ENCODE data around the gene NOS1AP. TPM values are rescaled to one million over a fixed set of nuclear protein-coding genes. Genes with fewer than 3 reads are reported as not detected.
A peak's percentile ranks its signal among the peaks of the same experiment; 100 is the strongest.

The NOS1AP gene
- total and polyA plus RNA-seq, 8 donors, result 0.25 to 13.8 (median 6.2) TPM

DNA sequence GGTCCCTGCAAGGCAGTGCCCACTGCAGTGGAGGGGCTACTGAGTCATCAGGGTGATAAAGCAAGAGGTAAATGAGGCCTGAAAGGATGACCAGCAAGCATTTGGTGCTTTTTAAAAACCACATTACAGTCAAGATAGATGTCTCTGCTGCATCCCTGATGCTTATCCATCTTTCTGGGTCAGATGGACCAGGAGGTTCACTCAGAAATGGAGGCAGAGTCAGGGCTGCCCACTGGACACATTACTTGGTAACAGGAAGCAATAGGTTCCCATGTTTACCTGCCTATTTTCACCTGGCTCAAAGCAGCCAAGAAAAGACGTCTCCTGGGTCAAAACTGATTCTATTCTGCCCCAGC is 303.6 kb downstream of the NOS1AP start:
- Histone ChIP-seq H3K4me1 (peaks cover 0 to 12% (median 8%) of the 10 kb centered on the region in 4 donors), H3K9me3 (no peaks in the 10 kb centered on the region), H3K36me3 (peaks cover 4 to 24% (median 12%) of the 10 kb centered on the region in 4 donors), H3K27ac (no peak overlapping the region), H3K4me3 (no peak overlapping the region), H3K27me3 (no peaks in the 10 kb centered on the region)
- 33 to 67% (median 55%) methylated on average over 1 of the region's 1 CpG for WGBS, 5 donors
- DNase-seq, result no peak
- intact Hi-C loops (cut with DNase I; ENCODE audit: low total_unique reads), result no loop called here
- TF ChIP-seq POLR2AphosphoS5 (IDR thresholded peaks at IDR 0.05), result no peak
- no peak for TF ChIP-seq EP300 (IDR thresholded peaks at IDR 0.05)
- TF ChIP-seq POLR2A (IDR thresholded peaks at IDR 0.05), result no peak
- TF ChIP-seq, protein P1, sequence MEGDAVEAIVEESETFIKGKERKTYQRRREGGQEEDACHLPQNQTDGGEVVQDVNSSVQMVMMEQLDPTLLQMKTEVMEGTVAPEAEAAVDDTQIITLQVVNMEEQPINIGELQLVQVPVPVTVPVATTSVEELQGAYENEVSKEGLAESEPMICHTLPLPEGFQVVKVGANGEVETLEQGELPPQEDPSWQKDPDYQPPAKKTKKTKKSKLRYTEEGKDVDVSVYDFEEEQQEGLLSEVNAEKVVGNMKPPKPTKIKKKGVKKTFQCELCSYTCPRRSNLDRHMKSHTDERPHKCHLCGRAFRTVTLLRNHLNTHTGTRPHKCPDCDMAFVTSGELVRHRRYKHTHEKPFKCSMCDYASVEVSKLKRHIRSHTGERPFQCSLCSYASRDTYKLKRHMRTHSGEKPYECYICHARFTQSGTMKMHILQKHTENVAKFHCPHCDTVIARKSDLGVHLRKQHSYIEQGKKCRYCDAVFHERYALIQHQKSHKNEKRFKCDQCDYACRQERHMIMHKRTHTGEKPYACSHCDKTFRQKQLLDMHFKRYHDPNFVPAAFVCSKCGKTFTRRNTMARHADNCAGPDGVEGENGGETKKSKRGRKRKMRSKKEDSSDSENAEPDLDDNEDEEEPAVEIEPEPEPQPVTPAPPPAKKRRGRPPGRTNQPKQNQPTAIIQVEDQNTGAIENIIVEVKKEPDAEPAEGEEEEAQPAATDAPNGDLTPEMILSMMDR (IDR thresholded peaks at IDR 0.05), result no peak

DNA sequence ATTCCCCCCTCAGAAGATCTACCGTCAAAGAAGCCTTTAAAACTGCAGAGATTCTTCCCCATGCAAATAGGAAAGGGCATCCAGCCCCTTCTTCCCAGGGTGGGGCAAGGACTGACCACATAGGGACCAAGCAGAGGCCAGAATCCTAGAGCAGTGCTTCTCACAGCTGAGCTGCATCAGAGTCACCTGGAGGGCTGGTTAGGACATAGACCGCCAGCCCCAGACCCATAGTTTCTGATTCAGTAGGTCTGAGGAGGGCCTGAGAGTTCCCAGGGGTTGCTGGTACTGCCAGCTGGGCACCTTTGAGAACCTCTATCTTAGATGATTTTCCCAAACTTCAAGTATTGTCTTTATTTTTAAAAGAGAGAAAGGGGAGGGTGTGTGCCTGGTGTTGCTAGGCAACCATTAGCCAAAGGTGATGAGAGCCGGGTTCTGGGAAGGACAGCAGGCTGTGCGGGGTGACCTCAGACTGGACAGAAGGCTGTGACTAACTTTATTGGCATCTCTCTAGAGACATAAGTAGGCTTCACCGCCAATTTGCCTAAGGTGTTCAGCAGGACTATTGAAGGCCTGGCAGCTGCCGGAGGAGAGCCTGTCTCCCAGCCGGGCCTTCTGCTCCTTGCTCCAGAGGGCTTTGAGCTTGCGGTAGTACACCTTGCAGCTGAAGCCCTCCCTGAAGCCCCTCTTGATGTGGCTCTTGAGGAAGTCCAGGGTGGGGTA is 304.2 kb downstream of the NOS1AP start:
- TF ChIP-seq, protein P1 (IDR thresholded peaks at IDR 0.05), result no peak
- no peak for TF ChIP-seq POLR2AphosphoS5 (IDR thresholded peaks at IDR 0.05)
- no peak for TF ChIP-seq POLR2A (IDR thresholded peaks at IDR 0.05)
- TF ChIP-seq EP300 (IDR thresholded peaks at IDR 0.05), result no peak
- DNase-seq, result no peak
- peaks cover 3 to 19% (median 10%) of the 10 kb centered on the region in 4 donors for H3K36me3 ChIP-seq
- 90 to 94% (median 94%) methylated on average over 8 of the region's 8 CpGs for WGBS, 5 donors
- H3K27me3 ChIP-seq, result no peaks in the 10 kb centered on the region
- no peaks in the 10 kb centered on the region for H3K9me3 ChIP-seq
- intact Hi-C loops (cut with DNase I; ENCODE audit: low total_unique reads), result no loop called here
- no peak overlapping the region for H3K27ac ChIP-seq
- H3K4me3 ChIP-seq, result no peak overlapping the region
- peaks cover 0 to 12% (median 8%) of the 10 kb centered on the region in 4 donors for H3K4me1 ChIP-seq

DNA sequence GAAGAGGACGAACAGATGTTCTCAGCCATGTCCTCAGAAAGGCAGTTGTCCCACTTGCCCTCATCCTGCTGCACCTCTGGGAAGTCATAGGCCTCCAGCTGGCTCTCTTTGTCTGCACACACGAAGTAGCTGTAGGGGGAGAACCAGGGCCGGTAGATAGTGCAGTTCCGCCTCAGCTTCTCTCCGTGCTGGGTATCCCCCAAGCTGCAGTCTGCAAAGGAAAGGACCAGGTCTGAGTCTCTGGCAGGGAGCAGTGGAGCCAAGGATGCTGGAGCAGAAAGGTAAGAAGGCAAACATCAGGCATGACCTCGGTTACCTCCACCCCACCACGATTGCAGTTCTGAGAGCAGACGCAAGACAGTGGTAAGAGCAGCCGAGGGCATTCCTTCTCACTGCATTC is 304.9 kb downstream of the NOS1AP start:
- Histone ChIP-seq H3K4me1 (peaks cover 0 to 12% (median 8%) of the 10 kb centered on the region in 4 donors), H3K36me3 (peaks cover 3 to 17% (median 10%) of the 10 kb centered on the region in 4 donors), H3K27ac (no peak overlapping the region), H3K27me3 (no peaks in the 10 kb centered on the region), H3K4me3 (no peak overlapping the region), H3K9me3 (no peaks in the 10 kb centered on the region)
- TF ChIP-seq POLR2AphosphoS5 (IDR thresholded peaks at IDR 0.05) (no peak), POLR2A (IDR thresholded peaks at IDR 0.05) (no peak)
- WGBS, 5 donors, result 85 to 94% (median 90%) methylated on average over 9 of the region's 9 CpGs
- intact Hi-C loops (cut with DNase I; ENCODE audit: low total_unique reads), result no loop called here
- no peak for DNase-seq

DNA sequence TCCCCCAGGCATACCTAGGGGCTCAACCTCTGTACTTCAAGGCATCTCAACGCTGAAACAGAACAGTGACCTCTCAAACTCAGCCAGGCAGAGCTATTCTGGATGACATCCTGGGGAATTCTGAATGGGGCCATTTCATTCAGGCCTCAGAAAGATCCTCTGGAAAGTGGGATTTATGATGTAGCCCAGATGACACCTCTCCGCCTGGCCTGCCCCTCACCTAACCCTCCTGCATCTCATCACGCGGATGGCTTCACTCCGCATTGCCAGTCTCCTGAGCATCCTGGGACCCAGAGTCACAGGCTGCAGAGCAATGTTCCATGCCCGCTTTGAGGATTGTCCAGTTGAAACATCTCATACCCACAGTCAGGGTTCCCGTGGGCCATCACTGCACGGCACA is 306.0 kb downstream of the NOS1AP start:
- no peak for TF ChIP-seq POLR2A (IDR thresholded peaks at IDR 0.05)
- TF ChIP-seq POLR2AphosphoS5 (IDR thresholded peaks at IDR 0.05), result no peak
- TF ChIP-seq, protein P1 (IDR thresholded peaks at IDR 0.05), result no peak
- TF ChIP-seq EP300 (IDR thresholded peaks at IDR 0.05), result no peak
- Histone ChIP-seq H3K27me3 (no peaks in the 10 kb centered on the region), H3K9me3 (no peaks in the 10 kb centered on the region), H3K36me3 (peaks cover 3 to 17% (median 10%) of the 10 kb centered on the region in 4 donors), H3K27ac (no peak overlapping the region), H3K4me1 (peaks cover 0 to 12% (median 8%) of the 10 kb centered on the region in 4 donors), H3K4me3 (no peak overlapping the region)
- 81 to 87% (median 85%) methylated on average over 6 to 8 of the region's 8 CpGs for WGBS, 5 donors
- peak in 1 of 2 donors; percentile 7 for DNase-seq
- intact Hi-C loops (cut with DNase I; ENCODE audit: low total_unique reads), result no loop called here

DNA sequence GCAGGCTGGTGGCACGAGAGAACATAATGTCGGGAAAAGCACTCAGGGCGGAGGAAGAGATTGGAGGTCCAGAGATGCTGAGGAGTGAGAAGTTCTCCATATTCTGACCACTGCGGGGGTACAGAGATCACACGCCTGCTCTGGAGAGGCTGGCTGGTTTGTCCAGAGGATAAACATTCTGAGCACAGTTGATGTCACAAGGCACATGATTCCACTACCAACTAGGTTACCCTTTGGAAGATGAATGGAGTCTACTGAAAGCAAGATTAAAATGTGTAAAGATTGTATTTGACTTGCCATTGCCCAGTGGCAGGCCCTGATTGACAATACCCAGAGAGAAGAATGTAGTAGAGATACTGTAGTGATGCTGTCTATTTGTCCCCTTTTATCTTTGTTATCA is 307.2 kb downstream of the NOS1AP start, which contains the start of gene SPATA46:
SPATA46 (minus strand) TSS at position 164 of the 400 bp plus-strand sequence; CDS start at position 100, 64 bp downstream.
- intact Hi-C loops (cut with DNase I; ENCODE audit: low total_unique reads), result no loop called here

More for the DNA sequence above, 307.2 kb downstream of the NOS1AP start, which contains the start of gene SPATA46:
- 92 to 99% (median 93%) methylated on average over 5 of the region's 5 CpGs for WGBS, 5 donors
- no peak within 1 kb of the TSS for H3K4me3 ChIP-seq
- H3K27ac ChIP-seq, result no peak within 1 kb of the TSS
- peaks cover 0 to 17% (median 8%) of the 10 kb centered on the region in 4 donors for H3K36me3 ChIP-seq
- DNase-seq, result no peak
- H3K27me3 ChIP-seq, result no peaks in the 10 kb centered on the region
- H3K4me1 ChIP-seq, result peaks cover 0 to 12% (median 7%) of the 10 kb centered on the region in 4 donors
- TF ChIP-seq, protein P1 (IDR thresholded peaks at IDR 0.05), result no peak
- no peak for TF ChIP-seq POLR2AphosphoS5 (IDR thresholded peaks at IDR 0.05)
- no peak for TF ChIP-seq EP300 (IDR thresholded peaks at IDR 0.05)
- no peak for TF ChIP-seq POLR2A (IDR thresholded peaks at IDR 0.05)
- H3K9me3 ChIP-seq, result no peaks in the 10 kb centered on the region

Data from stomach (tissue), 9 donors.